Kidney (tissue), 14 donors: ENCODE measurements around the gene SLC9A5. TPM values are rescaled to one million over a fixed set of nuclear protein-coding genes. Genes with fewer than 3 reads are reported as not detected.

ENCODE experiments used
- DNase-seq, 5 donors: peaks; one replicate each; pipeline ENCODE4 v3.0.0-alpha.2; 2013 to 2020
- FAIRE-seq: peaks from 2 replicates; lab custom pipeline; 2012; peaks lifted over from hg19 to GRCh38; lab: Jason Lieb, UNC
- H3K27ac ChIP-seq, 2 donors: one replicate each; pipeline ENCODE4 v1.7.0; 2013; ENCODE audit warnings: low read depth in 2 of 2, low read length in 2 of 2, inconsistent platforms in 1 of 2
- H3K27me3 ChIP-seq: one replicate; pipeline ENCODE4 v1.7.1; 2013; ENCODE audit warnings: low read length, inconsistent platforms; ENCODE audit not compliant: control insufficient read depth, insufficient read depth
- H3K36me3 ChIP-seq, 3 donors: one replicate each; pipeline versions ENCODE4 v1.7.0 to v1.7.1; 2013; ENCODE audit warnings: low read length in 3 of 3, control low read depth in 1 of 3, inconsistent platforms in 1 of 3; ENCODE audit not compliant: insufficient read depth in 3 of 3, control insufficient read depth in 2 of 3
- H3K4me1 ChIP-seq, 3 donors: one replicate each; pipeline versions ENCODE4 v1.7.0 to v1.7.1; 2013; ENCODE audit warnings: low read length in 3 of 3, inconsistent platforms in 1 of 3, low read depth in 1 of 3; ENCODE audit not compliant: control insufficient read depth in 2 of 3, insufficient read depth in 2 of 3
- H3K4me3 ChIP-seq, 3 donors: one replicate each; pipeline versions ENCODE4 v1.7.0 to v1.8.1; 2013; ENCODE audit warnings: low read length in 3 of 3, control low read depth in 1 of 3, inconsistent platforms in 1 of 3
- H3K9ac ChIP-seq, 3 donors: one replicate each; pipeline versions ENCODE4 v1.7.0 to v1.7.1; 2013; ENCODE audit warnings: low read length in 3 of 3, control low read depth in 1 of 3, inconsistent platforms in 1 of 3
- H3K9me3 ChIP-seq, 3 donors: one replicate each; pipeline versions ENCODE4 v1.7.0 to v1.7.1; 2013; ENCODE audit warnings: low read length in 3 of 3, control low read depth in 1 of 3, inconsistent platforms in 1 of 3; ENCODE audit not compliant: control insufficient read depth in 2 of 3, insufficient read depth in 1 of 3
- CTCF ChIP-seq: IDR thresholded peaks from 3 replicates; pipeline ENCODE4 v1.5.1; 2012; ENCODE audit warnings: mild to moderate bottlenecking, moderate library complexity, borderline replicate concordance; ENCODE audit not compliant: insufficient read depth; ENCODE audit errors: extremely low read depth
- intact Hi-C: fragments of 100-400 bp; cut with DNase I; formaldehyde crosslinking; loops from one replicate; pipeline ENCODE4 v1.11.1; 2022
- polyA plus RNA-seq: library from polyadenylated mRNA; stranded (reverse); fragments of 350-450 nt; fragmentation: Illumina TruSeq; extraction: RNeasy Lipid Tissue Mini Kit (QIAGEN cat#74804); gene quantifications from one replicate; pipeline ENCODE4 v1.2.3, GENCODE V29; 2014; ENCODE audit warnings: low read depth, low replicate concordance; ENCODE audit not compliant: insufficient read depth
- total RNA-seq: library from RNA; stranded (reverse); fragmentation: NEBNext Ultra II Directional; extraction: Animal tissue kit (Norgen Biotek cat#: 25700); gene quantifications from one replicate; pipeline ENCODE4 v1.2.1, GENCODE V29; 2021
- donor health status: control.
- donor health status: control.
- donor health status: control.
- donor health status: control.
- donor health status: control.
- donor health status: DM: yes; HTN: yes; CAD: no.
- donor health status: Normal renal cell carcinoma (clear cell type).

The SLC9A5 gene
- total and polyA plus RNA-seq, 2 donors from 2014 or later, result 0.92 to 1.1 TPM

GRCh38 chr16:67310561-67310960 lies 61.8 kb downstream of the SLC9A5 start:
- DNase-seq (no peak), FAIRE-seq (no peak)
- Histone ChIP-seq H3K4me1 (peaks cover 0 to 3% (median 2%) of the 10 kb centered on the region in 3 donors), H3K36me3 (no peaks in the 10 kb centered on the region), H3K4me3 (no peak overlapping the region), H3K9me3 (no peaks in the 10 kb centered on the region), H3K9ac (no peak overlapping the region), H3K27ac (no peak overlapping the region), H3K27me3 (no peaks in the 10 kb centered on the region)
- intact Hi-C loops, result no loop called here
- no peak for TF ChIP-seq CTCF

GRCh38 chr16:67311607-67312488 lies 63.1 kb downstream of the SLC9A5 start:
- intact Hi-C loops, result no loop called here
- Histone ChIP-seq H3K4me3 (no peak overlapping the region), H3K4me1 (peaks cover 0 to 3% (median 2%) of the 10 kb centered on the region in 3 donors), H3K36me3 (no peaks in the 10 kb centered on the region), H3K27ac (no peak overlapping the region), H3K9me3 (no peaks in the 10 kb centered on the region), H3K9ac (no peak overlapping the region), H3K27me3 (no peaks in the 10 kb centered on the region)
- FAIRE-seq (no peak), DNase-seq (peak in 3 of 5 donors; percentile 26 to 76 (median 74))
- TF ChIP-seq CTCF, result no peak

GRCh38 chr16:67312719-67313118 lies 63.9 kb downstream of the SLC9A5 start:
- no peaks in the 10 kb centered on the region for H3K36me3 ChIP-seq
- no peaks in the 10 kb centered on the region for H3K9me3 ChIP-seq
- H3K4me1 ChIP-seq, result peaks cover 0 to 3% (median 2%) of the 10 kb centered on the region in 3 donors
- DNase-seq, result peak in 2 of 5 donors; percentile 44 to 58
- H3K27me3 ChIP-seq, result no peaks in the 10 kb centered on the region
- no peak for TF ChIP-seq CTCF
- intact Hi-C loops, result no loop called here
- H3K9ac ChIP-seq, result no peak overlapping the region
- no peak overlapping the region for H3K4me3 ChIP-seq
- H3K27ac ChIP-seq, result peak overlapping the region in 1 of 2 donors; percentile 8
- no peak for FAIRE-seq
